DOHH2 (cell line): Measurements from ENCODE around the gene DCPS.

Experiments
- CTCF ChIP-seq: fragments of 200-600 bp; sonication (generic); IDR thresholded peaks from one replicate; pipeline ENCODE4 v1.5.1; 2014; ENCODE audit warnings: antibody characterized with exemption, mild to moderate bottlenecking, low read depth, low read length; ENCODE audit not compliant: poor library complexity, severe bottlenecking
- EZH2phosphoT487 ChIP-seq: fragments of 200-600 bp; sonication (generic); IDR thresholded peaks from 2 replicates; pipeline ENCODE4 v1.6.1; 2017; ENCODE audit warnings: borderline replicate concordance, mild to moderate bottlenecking, antibody characterized with exemption, low read length, moderate library complexity, mixed read lengths

DNA sequence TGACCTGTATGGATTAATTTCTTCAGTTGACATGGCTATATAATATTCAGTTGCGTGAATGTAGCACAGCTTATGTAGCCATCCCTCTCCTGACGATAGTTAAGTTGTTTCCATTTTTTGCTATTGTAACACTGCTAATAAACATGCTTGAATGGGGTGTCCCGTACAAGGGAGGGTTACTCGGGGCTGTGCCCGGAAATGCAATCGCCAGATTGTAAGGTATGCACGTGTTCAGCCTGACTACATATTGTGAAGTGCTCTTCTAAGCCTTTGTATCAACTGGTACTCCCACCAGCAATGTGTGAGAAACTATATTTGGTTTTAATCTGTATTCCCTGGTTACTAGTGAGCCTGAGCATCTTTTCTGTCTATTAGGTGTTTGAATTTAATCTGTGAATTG is 67.7 kb downstream of the DCPS start:
- TF ChIP-seq CTCF (no peak), EZH2phosphoT487 (no peak)
